GM12873 (cell line): ENCODE results near the gene CD59.

Experiments
- TF ChIP-seq, protein P1 (sequence below): IDR thresholded peaks from 2 replicates; pipeline ENCODE4 v1.5.1; 2012; ENCODE audit warnings: low read depth, mild to moderate bottlenecking, moderate library complexity, low read length, control low read depth; ENCODE audit not compliant: insufficient read depth; ENCODE audit errors: missing control alignments

The CD59 gene

DNA sequence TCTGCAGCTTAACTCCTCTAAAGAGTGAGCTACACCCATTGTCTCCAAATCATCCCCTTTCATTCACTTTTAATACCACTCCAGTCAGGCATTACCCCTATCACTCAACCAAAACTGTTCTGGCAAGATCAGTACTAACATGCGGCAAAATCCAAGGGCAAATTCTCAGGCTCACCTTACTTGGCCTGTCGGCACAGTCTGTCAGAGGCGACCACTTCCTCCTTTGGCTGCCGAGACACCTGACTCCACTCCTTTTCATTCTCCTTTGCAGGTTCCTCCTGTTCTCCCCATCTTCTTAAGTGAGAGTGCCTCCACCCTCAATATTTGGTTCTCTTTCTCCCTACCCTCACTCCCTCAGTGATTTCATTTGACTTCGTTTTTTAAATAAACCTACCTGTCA, 39.8 kb downstream of the CD59 start:
- TF ChIP-seq, protein P1, sequence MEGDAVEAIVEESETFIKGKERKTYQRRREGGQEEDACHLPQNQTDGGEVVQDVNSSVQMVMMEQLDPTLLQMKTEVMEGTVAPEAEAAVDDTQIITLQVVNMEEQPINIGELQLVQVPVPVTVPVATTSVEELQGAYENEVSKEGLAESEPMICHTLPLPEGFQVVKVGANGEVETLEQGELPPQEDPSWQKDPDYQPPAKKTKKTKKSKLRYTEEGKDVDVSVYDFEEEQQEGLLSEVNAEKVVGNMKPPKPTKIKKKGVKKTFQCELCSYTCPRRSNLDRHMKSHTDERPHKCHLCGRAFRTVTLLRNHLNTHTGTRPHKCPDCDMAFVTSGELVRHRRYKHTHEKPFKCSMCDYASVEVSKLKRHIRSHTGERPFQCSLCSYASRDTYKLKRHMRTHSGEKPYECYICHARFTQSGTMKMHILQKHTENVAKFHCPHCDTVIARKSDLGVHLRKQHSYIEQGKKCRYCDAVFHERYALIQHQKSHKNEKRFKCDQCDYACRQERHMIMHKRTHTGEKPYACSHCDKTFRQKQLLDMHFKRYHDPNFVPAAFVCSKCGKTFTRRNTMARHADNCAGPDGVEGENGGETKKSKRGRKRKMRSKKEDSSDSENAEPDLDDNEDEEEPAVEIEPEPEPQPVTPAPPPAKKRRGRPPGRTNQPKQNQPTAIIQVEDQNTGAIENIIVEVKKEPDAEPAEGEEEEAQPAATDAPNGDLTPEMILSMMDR: no peak

DNA sequence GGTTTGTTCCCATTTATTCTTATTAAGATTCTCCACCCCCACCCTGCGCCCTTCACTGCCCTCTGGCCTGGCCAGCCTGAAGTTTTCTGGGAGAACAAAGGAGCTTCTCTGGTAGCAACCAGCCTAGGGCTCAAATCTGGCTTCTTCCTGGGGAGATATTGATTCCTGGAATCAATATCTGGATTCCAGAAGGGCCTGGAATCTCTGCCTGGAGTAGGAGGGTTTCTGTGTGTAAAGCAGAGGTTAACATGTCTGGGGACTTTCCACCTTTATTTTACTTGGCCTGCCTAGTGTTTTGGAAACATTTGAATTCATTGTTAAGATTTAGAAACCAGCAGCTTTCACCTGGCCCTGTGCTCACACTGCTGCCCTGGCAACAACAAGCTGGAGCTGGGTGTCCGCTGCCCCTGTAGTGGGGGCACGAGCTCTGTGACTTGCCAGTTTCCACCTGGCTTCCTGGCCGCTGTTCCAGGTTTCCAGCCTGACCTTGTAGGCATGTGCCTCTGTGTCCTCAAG, 41.1 kb downstream of the CD59 start:
- TF ChIP-seq, protein P1: no peak

DNA sequence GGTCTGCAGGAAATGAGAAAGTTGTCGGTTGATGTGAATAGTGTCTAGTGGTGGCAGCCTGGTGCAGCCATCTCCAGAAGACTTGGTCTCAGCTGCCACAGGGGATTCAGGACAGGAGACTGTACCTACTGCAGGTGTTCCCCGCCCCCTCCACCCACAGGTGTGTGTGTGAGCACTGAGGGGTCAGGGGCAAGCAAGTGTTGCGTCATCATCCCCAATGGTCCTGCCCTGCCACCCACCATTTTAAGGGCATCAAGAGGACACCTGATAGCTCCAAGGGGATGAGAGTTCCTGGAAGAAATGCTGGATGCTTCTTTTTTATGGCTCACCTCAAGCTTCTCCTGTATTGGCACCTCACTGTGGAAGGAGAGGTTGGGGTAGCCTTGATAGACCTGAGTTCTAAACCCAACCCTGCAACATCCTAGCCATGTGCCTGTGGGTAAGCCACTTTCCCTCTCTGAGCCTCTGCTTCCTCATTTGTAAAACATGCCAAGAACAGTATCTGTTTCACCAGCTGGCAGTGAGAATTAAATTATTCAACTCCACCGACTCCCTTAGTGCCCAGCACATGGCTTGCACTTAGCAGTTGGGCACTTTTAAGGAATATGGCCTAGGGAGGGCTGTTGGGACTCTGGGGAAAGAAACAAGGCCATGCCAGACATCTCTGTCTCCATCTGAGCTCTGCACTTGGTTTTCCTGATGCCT, 41.7 kb downstream of the CD59 start:
- TF ChIP-seq, protein P1: no peak

DNA sequence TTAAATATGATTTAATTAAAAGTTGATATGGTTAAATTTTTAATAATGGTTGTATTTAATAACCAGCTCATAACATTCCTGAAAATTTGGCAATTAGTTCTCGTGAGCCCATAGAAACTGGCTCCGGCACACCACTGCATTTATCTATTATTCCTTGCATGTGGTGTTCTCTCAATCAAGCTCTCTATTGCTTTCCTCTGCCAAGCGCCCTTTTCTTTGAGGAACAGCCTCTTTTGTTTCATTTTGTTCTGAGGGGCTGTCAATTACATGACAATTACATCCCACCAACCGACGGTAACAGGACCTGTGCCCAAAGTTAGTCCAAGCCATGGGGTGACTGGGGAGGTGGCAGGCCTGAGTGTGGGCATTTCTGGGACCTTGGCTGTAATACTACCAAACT, 43.7 kb downstream of the CD59 start:
- TF ChIP-seq, protein P1: no peak

DNA sequence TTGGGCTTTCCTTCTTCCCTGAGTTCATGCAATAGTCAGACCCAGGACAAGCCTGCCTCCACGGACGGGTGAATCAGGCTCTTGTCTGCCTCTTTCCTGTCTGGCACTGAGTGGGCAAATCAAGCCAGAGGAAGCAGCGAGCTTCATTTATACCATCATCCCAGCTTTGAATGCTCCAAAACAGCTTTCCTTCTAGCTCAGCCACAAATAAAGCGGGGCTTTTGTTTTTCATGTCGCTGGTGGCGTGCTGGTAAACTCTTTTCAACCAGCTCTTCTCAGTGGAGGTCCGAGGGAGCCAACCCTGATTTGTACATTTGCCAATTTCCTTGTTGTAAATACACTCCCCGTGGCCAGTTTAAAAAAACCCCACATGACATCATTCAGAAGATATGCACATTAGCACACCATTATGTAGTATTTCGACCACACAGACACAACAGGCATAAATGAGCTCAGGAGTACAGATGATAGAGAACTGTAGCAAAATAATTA, 44.2 kb downstream of the CD59 start:
- TF ChIP-seq, protein P1: no peak

DNA sequence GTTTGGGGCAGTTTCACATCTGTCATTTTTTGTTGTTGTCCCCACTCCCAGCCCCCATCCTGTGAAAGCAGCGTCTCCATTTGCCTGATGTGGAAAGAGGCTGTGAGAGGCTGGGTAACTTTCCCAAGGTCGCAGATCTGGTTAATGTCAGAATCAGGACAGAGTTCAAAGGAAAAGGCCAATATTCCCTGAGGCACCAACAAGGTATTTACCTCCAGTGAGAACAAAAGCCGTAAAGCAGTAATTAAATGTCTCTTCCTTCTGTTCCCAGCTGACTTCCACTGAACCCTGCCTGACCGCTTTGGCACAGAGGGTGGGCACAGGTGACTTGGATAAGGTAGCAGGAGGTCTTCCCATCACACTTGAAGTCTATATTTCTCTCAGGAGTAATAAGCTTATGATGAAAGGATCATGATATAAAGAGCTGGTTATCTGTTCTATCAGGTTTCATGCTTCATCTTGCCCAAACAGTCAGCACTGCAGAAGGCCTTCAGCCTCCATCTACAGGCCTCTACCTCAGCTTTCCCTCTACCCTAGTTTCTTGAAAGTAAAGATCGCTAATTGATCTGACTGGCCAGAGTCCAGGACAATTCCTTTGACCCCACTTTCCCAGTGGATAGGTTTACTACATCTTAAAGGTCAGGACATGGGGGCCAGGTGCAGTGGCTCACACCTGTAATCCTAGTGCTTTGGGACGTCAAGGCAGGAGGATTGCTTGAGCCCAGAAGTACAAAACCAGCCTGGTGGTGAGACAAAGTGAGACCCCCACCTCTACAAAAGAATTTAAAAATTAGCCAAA, 45.0 kb downstream of the CD59 start:
- TF ChIP-seq, protein P1: no peak
